ENCODE results near the gene HBE1.

HBE1 gene

DNA sequence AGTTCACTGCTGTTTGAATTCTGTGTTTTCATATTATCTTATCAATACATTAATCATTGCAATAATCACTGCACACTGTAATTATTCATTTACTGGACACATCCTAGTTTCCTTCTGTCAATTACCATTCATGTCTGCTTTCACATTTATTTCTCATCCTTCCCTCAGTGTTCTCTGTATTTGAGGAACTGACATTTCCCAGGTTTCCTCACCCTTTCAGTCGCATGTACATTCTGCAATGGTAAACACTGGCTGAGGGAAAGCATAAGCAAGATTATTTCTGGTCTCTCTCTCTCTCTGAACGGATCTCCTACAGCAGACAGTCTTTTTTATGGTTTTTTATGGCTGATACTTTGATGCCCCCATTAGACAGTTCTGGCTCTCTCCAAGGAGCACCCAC lies 31.3 kb downstream of the HBE1 start:
- TF ChIP-seq, protein P1, sequence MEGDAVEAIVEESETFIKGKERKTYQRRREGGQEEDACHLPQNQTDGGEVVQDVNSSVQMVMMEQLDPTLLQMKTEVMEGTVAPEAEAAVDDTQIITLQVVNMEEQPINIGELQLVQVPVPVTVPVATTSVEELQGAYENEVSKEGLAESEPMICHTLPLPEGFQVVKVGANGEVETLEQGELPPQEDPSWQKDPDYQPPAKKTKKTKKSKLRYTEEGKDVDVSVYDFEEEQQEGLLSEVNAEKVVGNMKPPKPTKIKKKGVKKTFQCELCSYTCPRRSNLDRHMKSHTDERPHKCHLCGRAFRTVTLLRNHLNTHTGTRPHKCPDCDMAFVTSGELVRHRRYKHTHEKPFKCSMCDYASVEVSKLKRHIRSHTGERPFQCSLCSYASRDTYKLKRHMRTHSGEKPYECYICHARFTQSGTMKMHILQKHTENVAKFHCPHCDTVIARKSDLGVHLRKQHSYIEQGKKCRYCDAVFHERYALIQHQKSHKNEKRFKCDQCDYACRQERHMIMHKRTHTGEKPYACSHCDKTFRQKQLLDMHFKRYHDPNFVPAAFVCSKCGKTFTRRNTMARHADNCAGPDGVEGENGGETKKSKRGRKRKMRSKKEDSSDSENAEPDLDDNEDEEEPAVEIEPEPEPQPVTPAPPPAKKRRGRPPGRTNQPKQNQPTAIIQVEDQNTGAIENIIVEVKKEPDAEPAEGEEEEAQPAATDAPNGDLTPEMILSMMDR (IDR thresholded peaks at IDR 0.05; ENCODE audit: low read depth, low read length), result no peak
- DNase-seq (ENCODE audit: extremely low read depth, low read depth), result no peak

DNA sequence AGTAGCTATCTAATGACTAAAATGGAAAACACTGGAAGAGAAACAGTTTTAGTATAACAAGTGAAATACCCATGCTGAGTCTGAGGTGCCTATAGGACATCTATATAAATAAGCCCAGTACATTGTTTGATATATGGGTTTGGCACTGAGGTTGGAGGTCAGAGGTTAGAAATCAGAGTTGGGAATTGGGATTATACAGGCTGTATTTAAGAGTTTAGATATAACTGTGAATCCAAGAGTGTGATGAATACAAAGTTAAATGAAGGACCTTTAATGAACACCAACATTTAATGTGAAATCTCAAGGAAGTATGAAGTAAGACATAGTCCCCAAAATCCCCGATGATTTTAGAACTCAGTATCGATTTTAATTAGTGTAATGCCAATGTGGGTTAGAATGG lies 32.3 kb downstream of the HBE1 start:
- no peak for DNase-seq (ENCODE audit: extremely low read depth, low read depth)
- TF ChIP-seq, protein P1 (IDR thresholded peaks at IDR 0.05; ENCODE audit: low read depth, low read length), result no peak

GRCh38 chr11:5235364-5236095 lies 34.2 kb downstream of the HBE1 start:
- TF ChIP-seq, protein P1 (IDR thresholded peaks at IDR 0.05; ENCODE audit: low read depth, low read length), result no peak
- no peak for DNase-seq (ENCODE audit: extremely low read depth, low read depth)

GRCh38 chr11:5234381-5234834 lies 35.3 kb downstream of the HBE1 start, which contains the start of gene HBD:
TSS of gene HBD (minus strand) at chr11:5234483. CDS start at chr11:5234433, 50 bp downstream.
- DNase-seq (ENCODE audit: extremely low read depth, low read depth), result no peak
- TF ChIP-seq, protein P1 (IDR thresholded peaks at IDR 0.05; ENCODE audit: low read depth, low read length), result no peak

GRCh38 chr11:5233307-5233706 lies 36.4 kb downstream of the HBE1 start:
- no peak for DNase-seq (ENCODE audit: extremely low read depth, low read depth)
- TF ChIP-seq, protein P1 (IDR thresholded peaks at IDR 0.05; ENCODE audit: low read depth, low read length), result no peak

DNA sequence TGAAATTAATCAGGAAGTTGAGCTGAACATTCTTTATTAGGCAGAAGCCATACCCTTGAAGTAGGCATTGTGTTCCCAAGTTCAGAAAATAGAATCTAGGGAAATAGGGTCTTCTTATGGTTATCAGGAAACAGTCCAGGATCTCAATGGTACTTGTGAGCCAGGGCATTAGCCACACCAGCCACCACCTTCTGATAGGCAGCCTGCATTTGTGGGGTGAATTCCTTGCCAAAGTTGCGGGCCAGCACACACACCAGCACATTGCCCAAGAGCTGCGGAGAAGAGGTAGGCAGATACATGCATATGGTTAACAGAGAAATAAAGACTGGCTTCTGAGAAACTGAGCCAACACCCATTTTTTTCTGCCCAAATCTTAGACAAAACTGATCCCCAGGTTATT lies 36.9 kb downstream of the HBE1 start:
- TF ChIP-seq, protein P1 (IDR thresholded peaks at IDR 0.05; ENCODE audit: low read depth, low read length), result no peak
- DNase-seq (ENCODE audit: extremely low read depth, low read depth), result no peak

DNA sequence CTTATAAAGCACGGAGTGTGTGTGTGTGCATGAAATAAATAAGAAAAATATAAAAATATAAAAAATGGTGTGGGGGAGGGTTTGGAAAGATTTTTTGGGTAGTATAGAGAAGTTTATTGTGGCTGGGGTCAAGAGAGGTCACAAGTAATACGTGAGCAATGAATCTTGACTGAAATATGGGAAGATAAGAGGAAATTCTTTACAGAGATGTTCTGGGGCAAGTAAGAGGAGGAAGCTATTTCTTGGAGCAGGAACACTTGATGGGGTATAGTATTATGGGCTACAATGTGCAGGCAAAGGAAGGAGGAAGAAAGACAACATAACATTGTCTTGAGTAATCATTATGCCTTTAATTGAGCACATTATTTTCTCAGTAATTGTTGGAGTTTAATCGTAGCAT lies 37.6 kb downstream of the HBE1 start:
- no peak for DNase-seq (ENCODE audit: extremely low read depth, low read depth)

More for the DNA sequence above, 37.6 kb downstream of the HBE1 start:
- TF ChIP-seq, protein P1 (IDR thresholded peaks at IDR 0.05; ENCODE audit: low read depth, low read length), result no peak
